ENCODE data around the gene USP17L30. TPM values are rescaled to one million over a fixed set of nuclear protein-coding genes. Genes with fewer than 3 reads are reported as not detected.

The USP17L30 gene
- total RNA-seq, 2 donors from 2014 or later, result not detected

Other genes with a start within 250 kb of the USP17L30 start
- gene FAM90A26, start 192.7 kb upstream of the USP17L30 start, total RNA-seq, result not detected
- not detected for gene USP17L10, start 152.5 kb upstream of the USP17L30 start, total RNA-seq
- not detected for gene USP17L11, start 147.7 kb upstream of the USP17L30 start, total RNA-seq
- not detected for gene USP17L12, start 143.0 kb upstream of the USP17L30 start, total RNA-seq
- not detected for gene USP17L13, start 138.2 kb upstream of the USP17L30 start, total RNA-seq
- gene USP17L15, start 128.7 kb upstream of the USP17L30 start, total RNA-seq, result under 1 TPM in 1 of 2 donors, not detected in 1; 0.14 TPM
- not detected for gene USP17L17, start 119.2 kb upstream of the USP17L30 start, total RNA-seq
- gene USP17L18, start 114.5 kb upstream of the USP17L30 start, total RNA-seq, result not detected
- gene USP17L19, start 109.8 kb upstream of the USP17L30 start, total RNA-seq, result not detected
- gene USP17L20, start 105.0 kb upstream of the USP17L30 start, total RNA-seq, result not detected
- gene USP17L21, start 100.3 kb upstream of the USP17L30 start, total RNA-seq, result not detected
- not detected for gene USP17L22, start 95.5 kb upstream of the USP17L30 start, total RNA-seq
- not detected for gene USP17L24, start 38.0 kb upstream of the USP17L30 start, total RNA-seq
- not detected for gene USP17L25, start 33.2 kb upstream of the USP17L30 start, total RNA-seq
- not detected for gene USP17L26, start 28.5 kb upstream of the USP17L30 start, total RNA-seq
- not detected for gene USP17L5, start 23.7 kb upstream of the USP17L30 start, total RNA-seq
- gene USP17L27, start 19.0 kb upstream of the USP17L30 start, total RNA-seq, result not detected
- gene USP17L28, start 14.2 kb upstream of the USP17L30 start, total RNA-seq, result not detected
- not detected for gene USP17L29, start 9.5 kb upstream of the USP17L30 start, total RNA-seq
- gene DEFB131A, start 81.3 kb downstream of the USP17L30 start, total RNA-seq, result not detected

All from posterior vena cava (tissue), 2 donors.